ACC112 (cell line): ENCODE results near the gene OSBPL8.
"Not testable (repeated sequence)": the region's sequence is repeated elsewhere in the genome, so short reads cannot be mapped to it uniquely, and the experiment has no call there.

Source experiments
- H2AFZ ChIP-seq: fragments of 200-600 bp; sonication (generic); one replicate; pipeline ENCODE4 v1.6.0; 2017; ENCODE audit warnings: antibody characterized with exemption, low read length; ENCODE audit not compliant: unreplicated experiment
- H3K27ac ChIP-seq: fragments of 200-600 bp; sonication (generic); 2 replicates; pipeline ENCODE4 v1.5.1; 2014; ENCODE audit warnings: low read depth, mild to moderate bottlenecking, antibody characterized with exemption, low read length, moderate library complexity
- H3K27me3 ChIP-seq: fragments of 200-600 bp; sonication (generic); 2 replicates; pipeline ENCODE4 v1.6.1; 2014; ENCODE audit warnings: mild to moderate bottlenecking, antibody characterized with exemption, low read length, moderate library complexity, mixed read lengths; ENCODE audit not compliant: insufficient read depth
- H3K36me3 ChIP-seq: fragments of 200-600 bp; sonication (generic); 2 replicates; pipeline ENCODE4 v1.6.1; 2016; ENCODE audit warnings: mild to moderate bottlenecking, antibody characterized with exemption, low read length, moderate library complexity, mixed read lengths; ENCODE audit not compliant: insufficient read depth
- H3K4me1 ChIP-seq: fragments of 200-600 bp; sonication (generic); one replicate; pipeline ENCODE4 v1.6.1; 2016; ENCODE audit warnings: low read length, mixed read lengths; ENCODE audit not compliant: insufficient read depth, unreplicated experiment, control insufficient read depth
- H3K4me3 ChIP-seq: fragments of 200-600 bp; sonication (generic); 2 replicates; pipeline ENCODE4 v1.5.1; 2014; ENCODE audit warnings: mild to moderate bottlenecking, low read depth, low read length
- H3K79me2 ChIP-seq: fragments of 200-600 bp; sonication (generic); one replicate; pipeline ENCODE4 v1.6.0; 2016; ENCODE audit warnings: low read length; ENCODE audit not compliant: control insufficient read depth, unreplicated experiment, insufficient read depth

The OSBPL8 gene

DNA sequence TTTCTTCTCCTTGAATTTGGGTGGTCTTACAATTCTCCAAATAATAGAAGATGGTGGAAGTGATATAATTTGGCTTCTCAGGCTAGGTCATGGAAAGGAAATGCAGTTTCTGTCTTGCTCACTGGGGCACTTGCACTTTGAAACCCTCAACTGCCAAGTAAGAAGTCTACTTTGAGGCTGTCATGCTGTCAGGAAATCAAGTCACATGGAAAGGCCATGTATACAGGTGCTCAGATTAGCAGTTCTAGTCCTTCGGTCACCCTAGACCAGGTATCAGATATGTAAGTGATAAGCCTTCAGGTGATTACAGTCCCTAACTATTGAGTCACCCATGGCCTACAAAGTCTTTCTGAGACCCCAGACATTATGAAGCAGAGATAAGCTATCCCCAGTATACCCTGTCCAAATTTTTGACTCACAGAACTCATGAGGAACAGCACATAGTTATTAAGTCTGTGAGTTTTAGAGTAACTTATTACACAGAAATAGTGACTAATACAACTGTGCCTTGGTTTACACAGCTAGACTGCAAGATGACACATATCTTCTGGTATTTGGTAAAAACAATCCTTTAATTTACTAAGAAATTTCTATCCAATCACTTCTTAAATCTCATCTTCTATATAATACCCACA, 185.1 kb downstream of the OSBPL8 start:
- Histone ChIP-seq H3K36me3 (peaks cover 14% of the 10 kb centered on the region), H3K27me3 (no peaks in the 10 kb centered on the region), H3K27ac (peak overlapping the region; percentile 75), H3K4me1 (peaks cover 31% of the 10 kb centered on the region), H2AFZ (no peak overlapping the region), H3K4me3 (peak overlapping the region; percentile 20; the same call in 1 of the 2 replicates), H3K79me2 (no peaks in the 10 kb centered on the region)

DNA sequence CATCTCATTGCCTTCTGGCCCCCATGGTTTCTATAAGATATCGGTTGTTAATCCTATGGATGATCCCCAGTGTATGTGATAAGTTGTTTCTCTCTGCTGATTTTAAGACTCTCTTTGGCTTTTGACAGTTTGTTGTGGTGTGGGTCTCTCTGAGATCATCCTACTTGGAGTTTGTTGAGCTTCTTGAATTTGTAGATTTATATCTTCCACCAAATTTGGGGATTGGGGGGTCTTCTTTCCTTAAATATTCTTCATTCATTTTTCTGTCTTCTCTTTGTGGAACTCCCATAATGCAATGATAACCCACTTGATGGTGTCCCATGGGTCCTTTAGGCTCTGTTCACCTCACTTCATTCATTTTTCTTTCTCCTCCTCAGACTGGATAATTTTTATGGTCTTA, 191.3 kb downstream of the OSBPL8 start:
- Histone ChIP-seq H3K27ac (no peak overlapping the region), H3K27me3 (no peaks in the 10 kb centered on the region), H3K36me3 (peaks cover 51% of the 10 kb centered on the region), H2AFZ (no peak overlapping the region), H3K4me1 (peaks cover under 1% of the 10 kb centered on the region), H3K4me3 (no peak overlapping the region), H3K79me2 (no peaks in the 10 kb centered on the region)

DNA sequence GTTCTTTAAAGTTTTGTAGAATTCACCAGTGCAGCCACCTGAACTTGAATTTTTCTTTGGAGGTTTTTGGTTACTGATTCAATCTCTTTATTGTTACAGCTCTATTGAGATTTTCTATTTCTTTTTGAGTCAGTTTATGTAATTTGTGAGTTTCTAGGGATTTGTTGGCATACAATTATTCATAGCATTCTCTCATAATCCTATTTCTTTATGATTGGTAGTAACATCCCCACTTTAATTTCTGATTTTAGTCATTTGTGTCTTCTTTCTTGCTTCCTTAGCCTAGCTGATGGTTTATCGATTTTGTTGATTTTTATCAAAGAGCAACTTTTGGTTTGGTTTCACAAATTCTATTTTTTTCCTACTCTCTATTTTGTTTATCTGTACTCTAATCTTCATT, 193.4 kb downstream of the OSBPL8 start:
- Histone ChIP-seq H3K4me3 (no peak overlapping the region), H3K27me3 (no peaks in the 10 kb centered on the region), H3K36me3 (peaks cover 51% of the 10 kb centered on the region)

DNA sequence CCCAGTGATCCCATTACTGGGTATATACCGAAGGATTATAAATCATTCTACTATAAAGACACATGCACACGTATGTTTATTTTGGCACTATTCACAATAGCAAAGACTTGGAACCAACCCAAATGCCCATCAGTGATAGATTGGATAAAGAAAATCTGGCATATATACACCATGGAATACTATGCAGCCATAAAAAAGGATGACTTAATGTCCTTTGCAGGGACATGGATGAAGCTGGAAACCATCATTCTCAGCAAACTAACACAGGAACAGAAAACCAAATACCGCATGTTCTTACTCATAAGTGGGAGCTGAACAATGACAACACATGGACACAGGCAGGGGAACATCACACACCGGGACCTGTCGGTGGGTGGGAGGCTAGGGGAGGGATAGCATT, 195.4 kb downstream of the OSBPL8 start:
- H3K36me3 ChIP-seq: peaks cover 35% of the 10 kb centered on the region
- H3K27ac ChIP-seq, H3K4me3 ChIP-seq: not testable (repeated sequence)

More for the DNA sequence above, 193.4 kb downstream of the OSBPL8 start:
- Histone ChIP-seq H3K79me2 (no peaks in the 10 kb centered on the region), H3K4me1 (no peaks in the 10 kb centered on the region), H3K27ac (no peak overlapping the region), H2AFZ (no peak overlapping the region)

DNA sequence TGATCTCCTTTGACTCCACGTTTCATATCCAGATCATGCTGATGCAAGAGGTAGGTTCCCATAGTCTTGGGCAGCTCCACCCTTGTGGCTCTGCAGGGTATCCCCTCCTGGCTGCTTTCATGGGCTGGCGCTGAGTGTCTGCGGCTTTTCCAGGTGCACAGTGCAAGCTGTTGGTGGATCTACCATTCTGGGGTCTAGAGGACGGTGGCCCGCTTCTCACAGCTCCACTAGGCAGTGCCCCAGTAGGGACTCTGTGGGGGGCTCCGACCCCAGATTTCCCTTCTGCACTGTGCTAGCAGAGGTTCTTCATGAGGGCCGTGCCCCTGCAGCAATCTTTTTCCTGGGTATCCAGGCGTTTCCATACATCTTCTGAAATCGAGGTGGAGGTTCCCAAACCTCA, 199.3 kb downstream of the OSBPL8 start:
- H3K79me2 ChIP-seq: no peaks in the 10 kb centered on the region
- peaks cover 5% of the 10 kb centered on the region; the same call in 1 of the 2 replicates for H3K36me3 ChIP-seq
- H2AFZ ChIP-seq: no peak overlapping the region

More for the DNA sequence above, 195.4 kb downstream of the OSBPL8 start:
- not testable (repeated sequence) for H3K79me2 ChIP-seq, H2AFZ ChIP-seq, H3K4me1 ChIP-seq, H3K27me3 ChIP-seq

DNA sequence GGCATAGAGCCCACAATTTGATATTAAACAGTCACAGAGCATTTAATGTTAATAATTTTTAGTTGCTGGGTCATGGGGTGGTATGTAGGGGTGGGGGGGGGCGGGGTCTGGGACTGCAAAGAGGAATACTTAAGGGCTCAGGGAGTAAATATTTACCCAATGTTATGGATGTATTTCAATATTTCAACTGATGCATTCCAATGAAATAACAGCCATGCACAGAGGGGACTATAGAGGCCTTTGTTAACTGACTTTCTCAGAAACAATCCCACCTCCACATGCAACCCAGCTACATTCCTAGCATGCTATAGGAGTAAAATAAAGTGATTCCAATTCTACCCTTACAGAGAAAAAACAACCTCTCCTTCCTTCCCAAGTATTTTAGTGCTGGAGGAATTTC, 203.5 kb downstream of the OSBPL8 start:
- Histone ChIP-seq H3K27me3 (no peaks in the 10 kb centered on the region), H3K36me3 (no peaks in the 10 kb centered on the region), H3K79me2 (no peaks in the 10 kb centered on the region), H3K27ac (no peak overlapping the region), H2AFZ (no peak overlapping the region), H3K4me3 (no peak overlapping the region), H3K4me1 (no peaks in the 10 kb centered on the region)

More for the DNA sequence above, 199.3 kb downstream of the OSBPL8 start:
- H3K4me1 ChIP-seq: no peaks in the 10 kb centered on the region
- H3K27me3 ChIP-seq: no peaks in the 10 kb centered on the region
- H3K27ac ChIP-seq: no peak overlapping the region
- no peak overlapping the region for H3K4me3 ChIP-seq

DNA sequence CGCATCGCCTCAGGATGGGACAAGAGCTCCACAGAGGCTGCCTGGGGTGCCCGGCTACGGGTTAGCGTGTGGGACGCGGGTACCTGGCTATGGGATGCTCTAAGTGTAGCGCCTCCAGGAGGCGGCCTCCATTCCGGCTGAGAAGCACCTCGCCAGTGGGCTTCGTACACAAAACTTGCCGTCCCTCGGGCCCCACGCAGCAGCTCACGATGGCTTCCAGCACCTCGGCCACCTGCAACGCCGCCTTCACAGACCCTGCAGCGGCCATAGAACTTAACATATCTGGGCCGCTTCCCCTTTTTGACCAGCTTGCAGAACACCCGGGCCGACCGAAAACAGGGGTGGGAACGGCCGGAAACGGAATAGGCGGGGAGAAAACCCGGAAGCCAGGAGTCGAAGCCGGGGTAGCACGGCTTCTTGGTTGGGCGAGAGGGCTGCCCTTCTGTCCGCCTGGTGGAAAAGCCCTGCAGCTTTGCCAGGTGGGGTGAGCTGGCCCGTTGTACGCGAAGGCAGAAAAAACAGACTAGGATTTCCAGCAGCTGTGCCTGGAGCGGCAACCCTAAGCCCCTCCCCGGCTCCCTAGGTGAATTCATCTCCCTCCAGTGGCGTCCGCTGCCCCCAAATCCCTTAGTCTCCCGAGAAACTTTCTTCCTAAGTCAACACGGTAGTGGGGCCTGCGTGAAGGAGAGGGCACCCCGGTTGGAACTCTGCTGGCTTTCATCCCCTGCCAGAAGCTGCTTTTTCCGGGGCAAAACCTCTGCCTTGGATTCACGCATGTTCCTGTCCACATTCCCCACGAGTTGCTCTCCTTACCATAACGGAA, 211.3 kb downstream of the OSBPL8 start, which contains the start of gene BBS10:
TSS of gene BBS10 (minus strand) at position 337 of the 823 bp plus-strand sequence. CDS start at position 280, 57 bp downstream.
- Histone ChIP-seq H3K4me3 (peak within 1 kb of the TSS; percentile 86), H3K27me3 (no peaks in the 10 kb centered on the region), H3K36me3 (no peaks in the 10 kb centered on the region), H3K4me1 (peaks cover 19% of the 10 kb centered on the region), H3K27ac (peak within 1 kb of the TSS; percentile 33), H2AFZ (peak within 1 kb of the TSS; percentile 81), H3K79me2 (peaks cover 27% of the 10 kb centered on the region)

DNA sequence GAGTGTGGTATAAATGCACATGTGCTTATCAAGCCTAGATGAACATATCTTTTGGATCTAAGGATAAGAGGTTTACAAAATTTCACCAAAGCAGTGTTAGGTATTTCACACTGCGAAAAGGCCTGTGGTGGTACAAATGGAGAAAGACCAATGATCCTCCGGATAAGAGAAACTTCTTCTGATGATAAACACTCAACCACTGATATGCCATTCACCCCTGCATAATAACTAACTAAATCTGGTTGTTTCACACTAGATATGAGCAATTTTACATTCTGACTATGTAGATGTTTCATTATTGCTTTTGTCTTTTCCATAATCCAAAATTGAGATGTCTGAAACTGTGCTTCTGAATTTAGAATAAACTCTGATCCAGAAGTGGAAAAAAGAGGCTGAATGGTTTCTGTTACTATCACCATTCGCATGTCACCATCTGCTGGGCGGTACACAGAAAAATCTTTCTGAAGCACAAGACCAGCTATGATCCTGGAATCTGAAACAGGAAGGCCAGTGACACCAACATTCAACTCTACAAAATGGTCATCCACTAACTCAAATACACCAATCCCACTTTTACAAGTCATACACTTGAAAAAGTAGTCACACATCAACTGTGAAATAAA, 212.7 kb downstream of the OSBPL8 start:
- Histone ChIP-seq H3K4me3 (peak overlapping the region; percentile 86), H3K36me3 (no peaks in the 10 kb centered on the region), H3K27me3 (no peaks in the 10 kb centered on the region), H3K79me2 (peaks cover 27% of the 10 kb centered on the region), H3K4me1 (peaks cover 19% of the 10 kb centered on the region), H2AFZ (no peak overlapping the region), H3K27ac (peak overlapping the region; percentile 30)

DNA sequence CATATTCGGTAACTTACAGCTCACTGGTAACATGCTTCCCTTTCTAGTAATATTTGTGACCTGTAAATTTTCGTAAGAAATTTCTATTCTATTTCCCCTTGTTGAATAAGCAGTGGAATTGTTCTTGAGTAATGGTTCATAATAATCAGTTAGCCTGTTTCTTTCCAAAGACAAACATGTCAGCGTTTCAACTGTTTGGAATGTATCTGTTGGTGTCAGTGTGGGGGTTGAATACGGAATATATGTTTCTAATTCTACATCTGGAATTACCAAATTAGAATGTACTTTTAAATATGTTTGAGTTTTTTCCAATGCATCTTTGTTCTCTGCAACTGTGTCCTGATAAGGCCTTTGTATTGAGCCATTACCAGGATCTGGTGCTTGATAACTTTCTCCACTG, 213.3 kb downstream of the OSBPL8 start:
- Histone ChIP-seq H3K27ac (peak overlapping the region; percentile 28), H3K4me1 (peaks cover 26% of the 10 kb centered on the region), H3K4me3 (peak overlapping the region; percentile 86)

DNA sequence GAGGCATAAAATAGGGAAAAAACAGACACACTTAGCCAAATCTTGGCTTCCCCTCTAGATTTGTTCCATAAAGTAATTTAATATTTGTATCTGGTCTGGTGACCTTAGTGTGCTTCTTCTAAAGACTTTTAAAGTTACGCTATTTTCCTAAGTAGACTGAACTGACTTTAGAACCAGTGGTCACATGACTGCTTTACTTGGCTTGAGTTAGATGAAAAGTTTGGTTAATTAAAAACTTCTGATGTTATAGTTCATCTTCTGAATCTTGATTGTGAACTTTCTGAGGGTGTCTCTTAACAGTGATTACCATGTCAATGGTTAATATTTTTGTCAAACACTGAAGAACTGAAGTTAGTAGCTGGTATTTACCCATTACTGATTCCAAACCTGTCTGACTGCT, 214.0 kb downstream of the OSBPL8 start:
- Histone ChIP-seq H3K4me1 (peaks cover 32% of the 10 kb centered on the region), H3K27me3 (no peaks in the 10 kb centered on the region), H3K4me3 (peak overlapping the region; percentile 86; the same call in 1 of the 2 replicates), H2AFZ (no peak overlapping the region), H3K79me2 (peaks cover 27% of the 10 kb centered on the region), H3K36me3 (no peaks in the 10 kb centered on the region), H3K27ac (peak overlapping the region; percentile 28; the same call in 1 of the 2 replicates)

More for the DNA sequence above, 213.3 kb downstream of the OSBPL8 start:
- Histone ChIP-seq H3K36me3 (no peaks in the 10 kb centered on the region), H3K79me2 (peaks cover 27% of the 10 kb centered on the region), H2AFZ (no peak overlapping the region), H3K27me3 (no peaks in the 10 kb centered on the region)
